ENCODE data around the gene KRT4. TPM values are rescaled to one million over a fixed set of nuclear protein-coding genes. Genes with fewer than 3 reads are reported as not detected.

Gene KRT4
- total RNA-seq, 1 experiment from 2014 or later: 20.7 TPM

DNA sequence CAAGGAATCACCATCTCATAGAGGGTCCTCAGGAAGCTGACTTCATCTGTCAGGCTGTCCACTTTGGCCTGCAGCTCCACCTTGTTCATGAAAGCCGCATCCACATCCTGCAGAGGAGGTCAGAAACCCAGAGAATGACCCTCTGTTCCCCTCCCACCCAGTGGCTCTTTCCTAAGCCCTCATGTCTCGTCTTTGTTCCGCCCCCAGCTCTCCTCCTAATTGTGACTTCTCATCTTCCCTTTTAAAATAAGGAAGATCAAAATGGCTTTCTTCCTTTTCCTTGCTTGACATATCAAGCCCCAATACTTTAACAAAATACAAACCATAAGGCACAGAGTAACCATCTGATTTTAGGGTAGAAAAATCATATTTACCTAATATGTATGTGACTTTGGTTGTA lies 41.1 kb downstream of the KRT4 start:
- Histone ChIP-seq H3K4me1 (ENCODE audit: insufficient read depth, low read length) (no peaks in the 10 kb centered on the region; the same call in 1 of the 2 replicates), H3F3A (ENCODE audit: low read length, unreplicated experiment) (no peaks in the 10 kb centered on the region), H3K9me3 (ENCODE audit: low read length) (no peaks in the 10 kb centered on the region), H3K9ac (ENCODE audit: low read length) (no peak overlapping the region), H3K27ac (ENCODE audit: low read length) (no peak overlapping the region), H2AFZ (ENCODE audit: low read length) (no peak overlapping the region), H3K4me2 (ENCODE audit: low read length) (no peak overlapping the region), H3K79me2 (ENCODE audit: low read length) (no peaks in the 10 kb centered on the region), H3K4me3 (ENCODE audit: low read length) (no peak overlapping the region), H3K9me2 (replicated peaks; ENCODE audit: low read length) (no peaks in the 10 kb centered on the region), H3K27me3 (ENCODE audit: low read length) (peaks cover 13% of the 10 kb centered on the region), H3K36me3 (ENCODE audit: low read depth, low read length) (no peaks in the 10 kb centered on the region), H4K20me1 (ENCODE audit: low read length) (no peaks in the 10 kb centered on the region)
- TF ChIP-seq, protein P1, sequence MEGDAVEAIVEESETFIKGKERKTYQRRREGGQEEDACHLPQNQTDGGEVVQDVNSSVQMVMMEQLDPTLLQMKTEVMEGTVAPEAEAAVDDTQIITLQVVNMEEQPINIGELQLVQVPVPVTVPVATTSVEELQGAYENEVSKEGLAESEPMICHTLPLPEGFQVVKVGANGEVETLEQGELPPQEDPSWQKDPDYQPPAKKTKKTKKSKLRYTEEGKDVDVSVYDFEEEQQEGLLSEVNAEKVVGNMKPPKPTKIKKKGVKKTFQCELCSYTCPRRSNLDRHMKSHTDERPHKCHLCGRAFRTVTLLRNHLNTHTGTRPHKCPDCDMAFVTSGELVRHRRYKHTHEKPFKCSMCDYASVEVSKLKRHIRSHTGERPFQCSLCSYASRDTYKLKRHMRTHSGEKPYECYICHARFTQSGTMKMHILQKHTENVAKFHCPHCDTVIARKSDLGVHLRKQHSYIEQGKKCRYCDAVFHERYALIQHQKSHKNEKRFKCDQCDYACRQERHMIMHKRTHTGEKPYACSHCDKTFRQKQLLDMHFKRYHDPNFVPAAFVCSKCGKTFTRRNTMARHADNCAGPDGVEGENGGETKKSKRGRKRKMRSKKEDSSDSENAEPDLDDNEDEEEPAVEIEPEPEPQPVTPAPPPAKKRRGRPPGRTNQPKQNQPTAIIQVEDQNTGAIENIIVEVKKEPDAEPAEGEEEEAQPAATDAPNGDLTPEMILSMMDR (conservative IDR thresholded peaks at IDR 0.05; ENCODE audit: low read depth, low read length): no peak
- TF ChIP-seq EZH2 (IDR thresholded peaks at IDR 0.05; ENCODE audit: low read length, unreplicated experiment) (no peak), EZH2phosphoT487 (IDR thresholded peaks at IDR 0.05; ENCODE audit: borderline replicate concordance, low read length) (no peak)
- ATAC-seq: no peak
- ChIA-PET CTCF (no interaction called here), POLR2A (ENCODE audit: unreplicated experiment) (no interaction called here)
- DNase-seq: no peak
- BruUV-seq (replicated peaks): no TSS peak
- intact Hi-C loops (cut with micrococcal nuclease): no loop called here

DNA sequence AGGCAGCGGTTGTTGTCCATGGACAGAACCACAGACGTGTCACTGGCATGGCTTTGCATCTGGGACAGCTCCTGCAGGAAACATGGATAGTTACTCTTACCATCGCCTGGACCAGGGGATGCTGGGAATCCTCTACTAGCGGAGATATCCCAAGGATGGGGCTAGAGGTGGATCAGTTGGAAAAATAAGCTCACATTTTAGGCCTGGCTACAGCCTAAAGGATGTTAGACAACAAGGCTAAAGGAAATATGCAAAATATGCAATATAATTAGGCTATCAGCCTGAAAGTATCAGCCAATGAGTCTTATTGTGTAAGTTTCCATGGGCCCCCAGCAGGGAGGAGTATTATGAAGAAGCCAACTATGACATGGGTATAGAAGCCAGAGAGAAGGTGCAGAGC lies 41.7 kb downstream of the KRT4 start:
- intact Hi-C loops (cut with micrococcal nuclease): no loop called here
- CTCF ChIA-PET: no interaction called here
- Histone ChIP-seq H3K27me3 (ENCODE audit: low read length) (peaks cover 13% of the 10 kb centered on the region), H3K9ac (ENCODE audit: low read length) (no peak overlapping the region), H3F3A (ENCODE audit: low read length, unreplicated experiment) (no peaks in the 10 kb centered on the region), H3K27ac (ENCODE audit: low read length) (no peak overlapping the region), H3K4me1 (ENCODE audit: insufficient read depth, low read length) (no peaks in the 10 kb centered on the region; the same call in 1 of the 2 replicates), H3K9me2 (replicated peaks; ENCODE audit: low read length) (no peaks in the 10 kb centered on the region), H3K36me3 (ENCODE audit: low read depth, low read length) (no peaks in the 10 kb centered on the region), H3K9me3 (ENCODE audit: low read length) (no peaks in the 10 kb centered on the region), H3K79me2 (ENCODE audit: low read length) (no peaks in the 10 kb centered on the region), H2AFZ (ENCODE audit: low read length) (no peak overlapping the region), H3K4me3 (ENCODE audit: low read length) (no peak overlapping the region), H4K20me1 (ENCODE audit: low read length) (no peaks in the 10 kb centered on the region), H3K4me2 (ENCODE audit: low read length) (no peak overlapping the region)
- ATAC-seq (no peak), DNase-seq (no peak)
- POLR2A ChIA-PET (ENCODE audit: unreplicated experiment): no interaction called here
- no peak for TF ChIP-seq EZH2phosphoT487 (IDR thresholded peaks at IDR 0.05; ENCODE audit: borderline replicate concordance, low read length)
- no peak for TF ChIP-seq EZH2 (IDR thresholded peaks at IDR 0.05; ENCODE audit: low read length, unreplicated experiment)
- TF ChIP-seq, protein P1 (conservative IDR thresholded peaks at IDR 0.05; ENCODE audit: low read depth, low read length): no peak
- no TSS peak for BruUV-seq (replicated peaks)

DNA sequence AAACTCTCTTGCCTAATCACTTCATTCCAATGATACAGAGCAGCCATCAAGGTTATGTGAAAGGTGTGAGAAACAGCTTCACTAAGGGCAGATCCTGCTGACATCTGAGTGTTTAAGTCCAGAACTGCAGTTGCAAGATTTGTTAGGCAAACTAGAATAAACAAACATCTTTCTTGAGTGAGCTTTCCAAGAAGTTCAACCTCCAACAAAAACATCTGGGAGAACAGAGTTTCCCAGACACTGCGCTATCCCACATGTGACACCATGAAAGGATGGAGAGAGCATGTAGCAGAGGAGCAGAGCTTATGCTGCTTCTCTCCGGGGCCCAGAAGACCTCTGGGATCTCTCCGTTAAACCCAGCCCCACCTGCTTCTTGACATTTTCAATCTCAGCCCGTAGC lies 42.4 kb downstream of the KRT4 start:
- CTCF ChIA-PET: no interaction called here
- peaks cover 13% of the 10 kb centered on the region for H3K27me3 ChIP-seq (ENCODE audit: low read length)
- no peaks in the 10 kb centered on the region for H3K36me3 ChIP-seq (ENCODE audit: low read depth, low read length)
- POLR2A ChIA-PET (ENCODE audit: unreplicated experiment): no interaction called here
- intact Hi-C loops (cut with micrococcal nuclease): no loop called here
- H2AFZ ChIP-seq (ENCODE audit: low read length): no peak overlapping the region
- no peak overlapping the region for H3K27ac ChIP-seq (ENCODE audit: low read length)
- no peaks in the 10 kb centered on the region for H3K9me2 ChIP-seq (replicated peaks; ENCODE audit: low read length)
- H3K4me1 ChIP-seq (ENCODE audit: insufficient read depth, low read length): no peaks in the 10 kb centered on the region; the same call in 1 of the 2 replicates
- H3K4me2 ChIP-seq (ENCODE audit: low read length): no peak overlapping the region
- H3F3A ChIP-seq (ENCODE audit: low read length, unreplicated experiment): no peaks in the 10 kb centered on the region
- DNase-seq (no peak), ATAC-seq (no peak)
- H3K4me3 ChIP-seq (ENCODE audit: low read length): no peak overlapping the region
- no peaks in the 10 kb centered on the region for H4K20me1 ChIP-seq (ENCODE audit: low read length)
- H3K79me2 ChIP-seq (ENCODE audit: low read length): no peaks in the 10 kb centered on the region
- no peak for TF ChIP-seq EZH2 (IDR thresholded peaks at IDR 0.05; ENCODE audit: low read length, unreplicated experiment)
- TF ChIP-seq EZH2phosphoT487 (IDR thresholded peaks at IDR 0.05; ENCODE audit: borderline replicate concordance, low read length): no peak
- TF ChIP-seq, protein P1 (conservative IDR thresholded peaks at IDR 0.05; ENCODE audit: low read depth, low read length): no peak
- no peak overlapping the region for H3K9ac ChIP-seq (ENCODE audit: low read length)
- H3K9me3 ChIP-seq (ENCODE audit: low read length): no peaks in the 10 kb centered on the region
- no TSS peak for BruUV-seq (replicated peaks)
